Stomach (tissue), 4 donors: ENCODE measurements around the gene CRTC1.

Experiments used
- CTCF ChIP-seq, 7 experiments: fragments of 450-650 bp in 4 of 7; fragments of 200-600 bp in 3 of 7; sonication (generic) in 3 of 7; IDR thresholded peaks; one replicate each; pipeline ENCODE4 v1.5.1; 2016 to 2019; ENCODE audit warnings: antibody characterized with exemption in 7 of 7, control low read depth in 2 of 7, mild to moderate bottlenecking in 1 of 7
- POLR2A ChIP-seq, 4 donors: fragments of 450-650 bp; IDR thresholded peaks; one replicate each; pipeline ENCODE4 v1.6.1; 2016; ENCODE audit warnings: antibody characterized with exemption in 4 of 4, control low read depth in 2 of 4, mild to moderate bottlenecking in 1 of 4, moderate library complexity in 1 of 4
- POLR2AphosphoS5 ChIP-seq, 3 donors: sonication (generic); formaldehyde crosslinking; IDR thresholded peaks; one replicate each; pipeline ENCODE4 v1.6.1; 2016; ENCODE audit warnings: antibody characterized with exemption in 3 of 3

GRCh38 chr19:18742838-18743783 is 59.6 kb downstream of the CRTC1 start:
- TF ChIP-seq CTCF (IDR thresholded peaks at IDR 0.05) (no peak), POLR2AphosphoS5 (IDR thresholded peaks at IDR 0.05) (peak in 2 of 3 donors; percentile 71 to 77), POLR2A (IDR thresholded peaks at IDR 0.05) (no peak)
